ENCODE data around the gene LRRK2.
A peak's percentile ranks its signal among the peaks of the same experiment; 100 is the strongest.

The LRRK2 gene

GRCh38 chr12:40224439-40225291 is at the start of gene LRRK2:
Gene LRRK2 (plus strand): TSS chr12:40224997. CDS start chr12:40225132, 135 bp downstream.
- DNase-seq (ENCODE audit: low read depth in 3 of 3, low spot score in 1 of 3), result peak in 2 of 3 donors; percentile 1 to 4

- no peak for DNase-seq (ENCODE audit: low read depth in 3 of 3, low spot score in 1 of 3)
Observed at GRCh38 chr12:40175045-40175444, 49.8 kb upstream of the LRRK2 start.

- DNase-seq (ENCODE audit: low read depth in 3 of 3, low spot score in 1 of 3), result no peak
Observed at GRCh38 chr12:40175489-40175888, 49.3 kb upstream of the LRRK2 start.

- DNase-seq (ENCODE audit: low read depth in 3 of 3, low spot score in 1 of 3), result no peak
Observed at GRCh38 chr12:40178701-40179100, 46.1 kb upstream of the LRRK2 start.

GRCh38 chr12:40181490-40181889 is 43.3 kb upstream of the LRRK2 start:
- no peak for DNase-seq (ENCODE audit: low read depth in 3 of 3, low spot score in 1 of 3)

- no peak for DNase-seq (ENCODE audit: low read depth in 3 of 3, low spot score in 1 of 3)
Observed at GRCh38 chr12:40183715-40184114, 41.1 kb upstream of the LRRK2 start.

- DNase-seq (ENCODE audit: low read depth in 3 of 3, low spot score in 1 of 3), result no peak
Observed at GRCh38 chr12:40184493-40185302, 40.1 kb upstream of the LRRK2 start.

GRCh38 chr12:40185303-40185693 is 39.5 kb upstream of the LRRK2 start:
- no peak for DNase-seq (ENCODE audit: low read depth in 3 of 3, low spot score in 1 of 3)

- DNase-seq (ENCODE audit: low read depth in 3 of 3, low spot score in 1 of 3), result no peak
Observed at GRCh38 chr12:40188558-40189320, 36.1 kb upstream of the LRRK2 start.

GRCh38 chr12:40192704-40193255 is 32.0 kb upstream of the LRRK2 start:
- no peak for DNase-seq (ENCODE audit: low read depth in 3 of 3, low spot score in 1 of 3)

GRCh38 chr12:40194846-40195245 is 30.0 kb upstream of the LRRK2 start:
- DNase-seq (ENCODE audit: low read depth in 3 of 3, low spot score in 1 of 3), result no peak

- DNase-seq (ENCODE audit: low read depth in 3 of 3, low spot score in 1 of 3), result no peak
Observed at GRCh38 chr12:40197590-40197989, 27.2 kb upstream of the LRRK2 start.

- DNase-seq (ENCODE audit: low read depth in 3 of 3, low spot score in 1 of 3), result no peak
Observed at GRCh38 chr12:40198601-40199000, 26.2 kb upstream of the LRRK2 start.

GRCh38 chr12:40202095-40203059 is 22.4 kb upstream of the LRRK2 start:
- no peak for DNase-seq (ENCODE audit: low read depth in 3 of 3, low spot score in 1 of 3)

- no peak for DNase-seq (ENCODE audit: low read depth in 3 of 3, low spot score in 1 of 3)
Observed at GRCh38 chr12:40203060-40203430, 21.8 kb upstream of the LRRK2 start.

- DNase-seq (ENCODE audit: low read depth in 3 of 3, low spot score in 1 of 3), result no peak
Observed at GRCh38 chr12:40204337-40204736, 20.5 kb upstream of the LRRK2 start.

GRCh38 chr12:40207551-40207950 is 17.2 kb upstream of the LRRK2 start:
- DNase-seq (ENCODE audit: low read depth in 3 of 3, low spot score in 1 of 3), result no peak

- no peak for DNase-seq (ENCODE audit: low read depth in 3 of 3, low spot score in 1 of 3)
Observed at GRCh38 chr12:40208707-40209446, 15.9 kb upstream of the LRRK2 start.

- DNase-seq (ENCODE audit: low read depth in 3 of 3, low spot score in 1 of 3), result no peak
Observed at GRCh38 chr12:40209886-40210285, 14.9 kb upstream of the LRRK2 start.
